ENCODE results near the gene KRTAP4-9.
"Not testable (repeated sequence)": the region's sequence is repeated elsewhere in the genome, so short reads cannot be mapped to it uniquely, and the experiment has no call there.

The KRTAP4-9 gene

GRCh38 chr17:41119696-41120690 is 14.8 kb downstream of the KRTAP4-9 start:
- not testable (repeated sequence) for H3K36me3 ChIP-seq (ENCODE audit: control insufficient read depth, insufficient read depth, low read length); H3K9ac ChIP-seq (ENCODE audit: low read depth, low read length); H3K4me1 ChIP-seq (ENCODE audit: control insufficient read depth, insufficient read depth, low read length); H3K27me3 ChIP-seq (ENCODE audit: control insufficient read depth, insufficient read depth, low read length); H3K4me3 ChIP-seq (ENCODE audit: low read depth, low read length); H3K9me3 ChIP-seq (ENCODE audit: control insufficient read depth, insufficient read depth, low read length)

- no peaks in the 10 kb centered on the region for H3K36me3 ChIP-seq (ENCODE audit: control insufficient read depth, insufficient read depth, low read length)
- no peaks in the 10 kb centered on the region for H3K9me3 ChIP-seq (ENCODE audit: control insufficient read depth, insufficient read depth, low read length)
- no peak overlapping the region for H3K4me3 ChIP-seq (ENCODE audit: low read depth, low read length)
- no peaks in the 10 kb centered on the region for H3K27me3 ChIP-seq (ENCODE audit: control insufficient read depth, insufficient read depth, low read length)
- no peaks in the 10 kb centered on the region for H3K4me1 ChIP-seq (ENCODE audit: control insufficient read depth, insufficient read depth, low read length)
- no peak overlapping the region for H3K9ac ChIP-seq (ENCODE audit: low read depth, low read length)
Measured at GRCh38 chr17:41121742-41122141, 16.6 kb downstream of the KRTAP4-9 start.

GRCh38 chr17:41123292-41123990 is 18.3 kb downstream of the KRTAP4-9 start:
- H3K4me1 ChIP-seq (ENCODE audit: control insufficient read depth, insufficient read depth, low read length); H3K9me3 ChIP-seq (ENCODE audit: control insufficient read depth, insufficient read depth, low read length); H3K36me3 ChIP-seq (ENCODE audit: control insufficient read depth, insufficient read depth, low read length); H3K9ac ChIP-seq (ENCODE audit: low read depth, low read length); H3K4me3 ChIP-seq (ENCODE audit: low read depth, low read length); H3K27me3 ChIP-seq (ENCODE audit: control insufficient read depth, insufficient read depth, low read length): not testable (repeated sequence)

- not testable (repeated sequence) for H3K9me3 ChIP-seq (ENCODE audit: control insufficient read depth, insufficient read depth, low read length); H3K9ac ChIP-seq (ENCODE audit: low read depth, low read length)
Measured at GRCh38 chr17:41123991-41124371, 18.8 kb downstream of the KRTAP4-9 start, which contains the start of gene KRTAP4-12. Gene KRTAP4-12, minus strand, starts transcription at chr17:41124182. Its CDS starts 60 bp downstream, at chr17:41124122.

GRCh38 chr17:41125064-41125463 is 19.9 kb downstream of the KRTAP4-9 start:
- Histone ChIP-seq H3K36me3 (ENCODE audit: control insufficient read depth, insufficient read depth, low read length) (no peaks in the 10 kb centered on the region), H3K9ac (ENCODE audit: low read depth, low read length) (no peak overlapping the region), H3K27me3 (ENCODE audit: control insufficient read depth, insufficient read depth, low read length) (no peaks in the 10 kb centered on the region), H3K9me3 (ENCODE audit: control insufficient read depth, insufficient read depth, low read length) (no peaks in the 10 kb centered on the region), H3K4me1 (ENCODE audit: control insufficient read depth, insufficient read depth, low read length) (no peaks in the 10 kb centered on the region), H3K4me3 (ENCODE audit: low read depth, low read length) (no peak overlapping the region)

More at GRCh38 chr17:41123991-41124371, 18.8 kb downstream of the KRTAP4-9 start, which contains the start of gene KRTAP4-12:
- not testable (repeated sequence) for H3K36me3 ChIP-seq (ENCODE audit: control insufficient read depth, insufficient read depth, low read length); H3K4me3 ChIP-seq (ENCODE audit: low read depth, low read length); H3K4me1 ChIP-seq (ENCODE audit: control insufficient read depth, insufficient read depth, low read length); H3K27me3 ChIP-seq (ENCODE audit: control insufficient read depth, insufficient read depth, low read length)

GRCh38 chr17:41126412-41126811 is 21.2 kb downstream of the KRTAP4-9 start:
- Histone ChIP-seq H3K4me3 (ENCODE audit: low read depth, low read length) (no peak overlapping the region), H3K9ac (ENCODE audit: low read depth, low read length) (no peak overlapping the region), H3K9me3 (ENCODE audit: control insufficient read depth, insufficient read depth, low read length) (no peaks in the 10 kb centered on the region), H3K4me1 (ENCODE audit: control insufficient read depth, insufficient read depth, low read length) (no peaks in the 10 kb centered on the region), H3K27me3 (ENCODE audit: control insufficient read depth, insufficient read depth, low read length) (no peaks in the 10 kb centered on the region), H3K36me3 (ENCODE audit: control insufficient read depth, insufficient read depth, low read length) (no peaks in the 10 kb centered on the region)

GRCh38 chr17:41127371-41127770 is 22.2 kb downstream of the KRTAP4-9 start:
- Histone ChIP-seq H3K4me1 (ENCODE audit: control insufficient read depth, insufficient read depth, low read length) (no peaks in the 10 kb centered on the region), H3K27me3 (ENCODE audit: control insufficient read depth, insufficient read depth, low read length) (no peaks in the 10 kb centered on the region), H3K9me3 (ENCODE audit: control insufficient read depth, insufficient read depth, low read length) (no peaks in the 10 kb centered on the region), H3K4me3 (ENCODE audit: low read depth, low read length) (no peak overlapping the region), H3K9ac (ENCODE audit: low read depth, low read length) (no peak overlapping the region), H3K36me3 (ENCODE audit: control insufficient read depth, insufficient read depth, low read length) (no peaks in the 10 kb centered on the region)

GRCh38 chr17:41131979-41132378 is 26.8 kb downstream of the KRTAP4-9 start:
- Histone ChIP-seq H3K36me3 (ENCODE audit: control insufficient read depth, insufficient read depth, low read length) (no peaks in the 10 kb centered on the region), H3K4me3 (ENCODE audit: low read depth, low read length) (no peak overlapping the region), H3K9me3 (ENCODE audit: control insufficient read depth, insufficient read depth, low read length) (no peaks in the 10 kb centered on the region), H3K4me1 (ENCODE audit: control insufficient read depth, insufficient read depth, low read length) (no peaks in the 10 kb centered on the region), H3K27me3 (ENCODE audit: control insufficient read depth, insufficient read depth, low read length) (no peaks in the 10 kb centered on the region), H3K9ac (ENCODE audit: low read depth, low read length) (no peak overlapping the region)

- no peak overlapping the region for H3K9ac ChIP-seq (ENCODE audit: low read depth, low read length)
- no peaks in the 10 kb centered on the region for H3K27me3 ChIP-seq (ENCODE audit: control insufficient read depth, insufficient read depth, low read length)
- no peak overlapping the region for H3K4me3 ChIP-seq (ENCODE audit: low read depth, low read length)
- H3K4me1 ChIP-seq (ENCODE audit: control insufficient read depth, insufficient read depth, low read length) = no peaks in the 10 kb centered on the region
- no peaks in the 10 kb centered on the region for H3K36me3 ChIP-seq (ENCODE audit: control insufficient read depth, insufficient read depth, low read length)
- H3K9me3 ChIP-seq (ENCODE audit: control insufficient read depth, insufficient read depth, low read length) = no peaks in the 10 kb centered on the region
Measured at GRCh38 chr17:41133880-41134735, 28.9 kb downstream of the KRTAP4-9 start.

GRCh38 chr17:41139865-41140264 is 34.7 kb downstream of the KRTAP4-9 start:
- H3K36me3 ChIP-seq (ENCODE audit: control insufficient read depth, insufficient read depth, low read length); H3K27me3 ChIP-seq (ENCODE audit: control insufficient read depth, insufficient read depth, low read length); H3K9me3 ChIP-seq (ENCODE audit: control insufficient read depth, insufficient read depth, low read length); H3K9ac ChIP-seq (ENCODE audit: low read depth, low read length); H3K4me3 ChIP-seq (ENCODE audit: low read depth, low read length); H3K4me1 ChIP-seq (ENCODE audit: control insufficient read depth, insufficient read depth, low read length): not testable (repeated sequence)

- Histone ChIP-seq H3K4me1 (ENCODE audit: control insufficient read depth, insufficient read depth, low read length) (no peaks in the 10 kb centered on the region), H3K9ac (ENCODE audit: low read depth, low read length) (no peak within 1 kb of the TSS), H3K4me3 (ENCODE audit: low read depth, low read length) (no peak within 1 kb of the TSS), H3K36me3 (ENCODE audit: control insufficient read depth, insufficient read depth, low read length) (no peaks in the 10 kb centered on the region), H3K9me3 (ENCODE audit: control insufficient read depth, insufficient read depth, low read length) (no peaks in the 10 kb centered on the region), H3K27me3 (ENCODE audit: control insufficient read depth, insufficient read depth, low read length) (no peaks in the 10 kb centered on the region)
Measured at GRCh38 chr17:41140360-41141131, 35.4 kb downstream of the KRTAP4-9 start, which contains the start of gene KRTAP4-6. Gene KRTAP4-6, minus strand, starts transcription at chr17:41140544. Its CDS starts 57 bp downstream, at chr17:41140487.

Measured in iPS-15b (cell line).